HG03521 (cell line): ENCODE results near the gene MLEC.
A peak's percentile ranks its signal among the peaks of the same experiment; 100 is the strongest.
"Not testable (repeated sequence)": the region's sequence is repeated elsewhere in the genome, so short reads cannot be mapped to it uniquely, and the experiment has no call there.

Source experiments
- ATAC-seq: cut with Tn5 transposase; IDR thresholded peaks from one replicate; pipeline ENCODE4 v1.9.1; 2021; ENCODE audit warnings: mild to moderate bottlenecking, moderate library complexity; ENCODE audit not compliant: unreplicated experiment

The MLEC gene

GRCh38 chr12:120662879-120663278, 24.1 kb upstream of the MLEC start:
- no peak for ATAC-seq

GRCh38 chr12:120663741-120664140, 23.2 kb upstream of the MLEC start:
- no peak for ATAC-seq

- no peak for ATAC-seq
These were observed 20.2 kb upstream of the MLEC start for GRCh38 chr12:120666571-120667390.

GRCh38 chr12:120668091-120668867, 18.7 kb upstream of the MLEC start:
- ATAC-seq: no peak

GRCh38 chr12:120668868-120669840, 17.8 kb upstream of the MLEC start:
- peak; percentile 42 for ATAC-seq

- ATAC-seq: not testable (repeated sequence)
These were observed 16.7 kb upstream of the MLEC start for GRCh38 chr12:120670237-120670636.

- ATAC-seq: no peak
These were observed 16.3 kb upstream of the MLEC start for GRCh38 chr12:120670667-120671066.

- ATAC-seq: no peak
These were observed 12.8 kb upstream of the MLEC start for GRCh38 chr12:120674097-120674636.

- no peak for ATAC-seq
These were observed 9.0 kb upstream of the MLEC start for GRCh38 chr12:120677765-120678473.

GRCh38 chr12:120678572-120678971, 8.4 kb upstream of the MLEC start:
- ATAC-seq: no peak

GRCh38 chr12:120680165-120680738, 6.7 kb upstream of the MLEC start:
- no peak for ATAC-seq

GRCh38 chr12:120684523-120684932, 2.4 kb upstream of the MLEC start:
- ATAC-seq: no peak

GRCh38 chr12:120685522-120685921, 1.4 kb upstream of the MLEC start:
- no peak for ATAC-seq

- peak; percentile 70 for ATAC-seq
These were observed 729 bp upstream of the MLEC start for GRCh38 chr12:120686151-120686689.

GRCh38 chr12:120687578-120688289, 785 bp downstream of the MLEC start:
- ATAC-seq: no peak

GRCh38 chr12:120688527-120689071, 1.6 kb downstream of the MLEC start:
- ATAC-seq: no peak

- no peak for ATAC-seq
These were observed 2.6 kb downstream of the MLEC start for GRCh38 chr12:120689397-120690082.

GRCh38 chr12:120690083-120690450, 3.1 kb downstream of the MLEC start:
- no peak for ATAC-seq
